Astrocyte (in vitro differentiated cells and primary cell): Measurements from ENCODE around the gene FBXO10. TPM values are rescaled to one million over a fixed set of nuclear protein-coding genes. Genes with fewer than 3 reads are reported as not detected.

ENCODE experiments used
- DNase-seq: peaks from one replicate; pipeline ENCODE4 v3.0.0-alpha.2; 2010; ENCODE audit warnings: low read depth
- FAIRE-seq: peaks from 2 replicates; lab custom pipeline; 2011; peaks lifted over from hg19 to GRCh38; lab: Jason Lieb, UNC
- H2AFZ ChIP-seq: 2 replicates; pipeline ENCODE4 v1.6.0; 2012; ENCODE audit warnings: low read depth, low read length, inconsistent platforms
- H3K27ac ChIP-seq: 2 replicates; pipeline ENCODE4 v1.5.1; 2011; ENCODE audit warnings: low read depth, low read length, inconsistent platforms
- H3K27me3 ChIP-seq: 2 replicates; pipeline ENCODE4 v1.6.0; 2011; ENCODE audit warnings: low read length, inconsistent platforms; ENCODE audit not compliant: insufficient read depth
- H3K36me3 ChIP-seq: 2 replicates; pipeline ENCODE4 v1.5.1; 2011; ENCODE audit warnings: low read length, inconsistent platforms; ENCODE audit not compliant: insufficient read depth
- H3K4me1 ChIP-seq: 2 replicates; pipeline ENCODE4 v1.5.1; 2011; ENCODE audit warnings: low read length, inconsistent platforms; ENCODE audit not compliant: insufficient read depth
- H3K4me2 ChIP-seq: 2 replicates; pipeline ENCODE4 v1.6.0; 2012; ENCODE audit warnings: low read length, inconsistent platforms
- H3K4me3 ChIP-seq: 2 replicates; pipeline ENCODE4 v1.5.1; 2011; ENCODE audit warnings: low read depth, mild to moderate bottlenecking, low read length, inconsistent platforms; ENCODE audit not compliant: insufficient read depth
- H3K79me2 ChIP-seq: 2 replicates; pipeline ENCODE4 v1.6.0; 2012; ENCODE audit warnings: mild to moderate bottlenecking, low read length, inconsistent platforms; ENCODE audit not compliant: insufficient read depth
- H3K9ac ChIP-seq: 2 replicates; pipeline ENCODE4 v1.6.0; 2012; ENCODE audit warnings: mild to moderate bottlenecking, low read length, inconsistent platforms
- H3K9me3 ChIP-seq: 2 replicates; pipeline ENCODE4 v1.5.1; 2012; ENCODE audit warnings: low read depth, mild to moderate bottlenecking, low read length, inconsistent platforms; ENCODE audit not compliant: insufficient read depth
- H4K20me1 ChIP-seq: 2 replicates; pipeline ENCODE4 v1.6.0; 2012; ENCODE audit warnings: low read length, inconsistent platforms; ENCODE audit not compliant: insufficient read depth
- H3K27ac Mint-ChIP-seq: one replicate; pipeline ENCODE4 v1.8.0; 2021; ENCODE audit warnings: mild to moderate bottlenecking, mixed read lengths; ENCODE audit not compliant: unreplicated experiment
- H3K27me3 Mint-ChIP-seq: one replicate; pipeline ENCODE4 v1.8.0; 2021; ENCODE audit warnings: low read depth, mixed read lengths; ENCODE audit not compliant: unreplicated experiment
- H3K36me3 Mint-ChIP-seq: one replicate; pipeline ENCODE4 v1.8.0; 2021; ENCODE audit warnings: low read depth, mixed read lengths; ENCODE audit not compliant: unreplicated experiment
- H3K4me1 Mint-ChIP-seq: one replicate; pipeline ENCODE4 v1.8.0; 2021; ENCODE audit warnings: low read depth, mixed read lengths; ENCODE audit not compliant: unreplicated experiment
- H3K4me3 Mint-ChIP-seq: one replicate; pipeline ENCODE4 v1.8.0; 2021; ENCODE audit warnings: mild to moderate bottlenecking, moderate library complexity, mixed read lengths; ENCODE audit not compliant: unreplicated experiment
- H3K9me3 Mint-ChIP-seq: one replicate; pipeline ENCODE4 v1.8.0; 2021; ENCODE audit warnings: mild to moderate bottlenecking, mixed read lengths; ENCODE audit not compliant: unreplicated experiment
- CTCF ChIP-seq: IDR thresholded peaks from 2 replicates; pipeline ENCODE4 v1.5.1; 2011; ENCODE audit warnings: low read depth, mild to moderate bottlenecking, inconsistent platforms, low read length, moderate library complexity; ENCODE audit not compliant: insufficient read depth
- EZH2 ChIP-seq: IDR thresholded peaks from 2 replicates; pipeline ENCODE4 v1.6.1; 2012; ENCODE audit warnings: mild to moderate bottlenecking, low read length, inconsistent platforms; ENCODE audit not compliant: insufficient read depth
- total RNA-seq: library from RNA; stranded (reverse); gene quantifications from 2 replicates; pipeline ENCODE4 v1.2.1, GENCODE V29; 2021

Gene FBXO10
- total RNA-seq, 1 donor from 2014 or later = 12.7 TPM

- Histone ChIP-seq H2AFZ (no peak overlapping the region), H3K9ac (no peak overlapping the region), H3K79me2 (peaks cover 60% of the 10 kb centered on the region), H3K27me3 (no peaks in the 10 kb centered on the region), H3K9me3 (no peaks in the 10 kb centered on the region), H3K4me1 (no peaks in the 10 kb centered on the region), H3K4me3 (no peak overlapping the region), H3K4me2 (no peak overlapping the region), H4K20me1 (peaks cover 27% of the 10 kb centered on the region), H3K27ac (no peak overlapping the region), H3K36me3 (peaks cover 50% of the 10 kb centered on the region)
- no peaks in the 10 kb centered on the region for H3K27me3 Mint-ChIP-seq
- DNase-seq (no peak), FAIRE-seq (no peak)
- H3K4me1 Mint-ChIP-seq = no peaks in the 10 kb centered on the region
- no peak for TF ChIP-seq CTCF
- TF ChIP-seq EZH2 = no peak
- H3K4me3 Mint-ChIP-seq = no peak overlapping the region
- no peak overlapping the region for H3K27ac Mint-ChIP-seq
- H3K36me3 Mint-ChIP-seq = peaks cover 5% of the 10 kb centered on the region
- H3K9me3 Mint-ChIP-seq = no peaks in the 10 kb centered on the region
Measured at GRCh38 chr9:37583522-37584121, 7.4 kb upstream of the FBXO10 start.

GRCh38 chr9:37582548-37583157 is 6.5 kb upstream of the FBXO10 start:
- Mint-ChIP-seq H3K4me1 (no peaks in the 10 kb centered on the region), H3K27ac (no peak overlapping the region), H3K27me3 (no peaks in the 10 kb centered on the region), H3K4me3 (no peak overlapping the region), H3K9me3 (no peaks in the 10 kb centered on the region), H3K36me3 (peaks cover 5% of the 10 kb centered on the region)
- H2AFZ ChIP-seq = no peak overlapping the region
- DNase-seq (peak; percentile 50), FAIRE-seq (peak; percentile 23)
- H3K4me3 ChIP-seq = no peak overlapping the region
- no peaks in the 10 kb centered on the region for H3K27me3 ChIP-seq
- H3K4me2 ChIP-seq = no peak overlapping the region
- H3K9me3 ChIP-seq = no peaks in the 10 kb centered on the region
- H3K36me3 ChIP-seq = peaks cover 43% of the 10 kb centered on the region
- no peak overlapping the region for H3K27ac ChIP-seq
- H3K79me2 ChIP-seq = peaks cover 51% of the 10 kb centered on the region
- TF ChIP-seq CTCF (peak; percentile 80), EZH2 (no peak)
- H3K9ac ChIP-seq = no peak overlapping the region
- H3K4me1 ChIP-seq = no peaks in the 10 kb centered on the region
- H4K20me1 ChIP-seq = peaks cover 23% of the 10 kb centered on the region

DNA sequence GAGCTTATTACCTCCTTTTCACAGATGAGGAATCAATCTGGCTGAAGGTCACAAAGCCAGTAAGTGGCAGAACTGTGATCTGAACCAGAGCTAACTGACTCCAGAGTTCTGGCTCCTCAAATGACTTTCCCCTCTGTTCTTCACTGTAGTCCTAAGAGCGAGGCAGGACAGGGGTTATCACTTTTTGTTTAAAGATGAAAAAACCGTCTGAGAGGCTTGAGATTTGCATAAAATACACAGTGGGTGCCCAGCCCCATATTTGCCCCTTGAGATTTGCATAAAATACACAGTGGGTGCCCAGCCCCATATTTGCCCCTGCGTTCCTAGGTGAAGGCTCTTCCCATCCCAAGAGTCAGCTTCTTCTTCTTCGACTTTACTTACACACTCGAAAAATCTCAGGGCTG is 667 bp downstream of the FBXO10 start:
- Histone ChIP-seq H3K79me2 (peaks cover 32% of the 10 kb centered on the region), H3K27me3 (no peaks in the 10 kb centered on the region), H3K4me3 (peak overlapping the region; percentile 79), H4K20me1 (peaks cover 26% of the 10 kb centered on the region), H3K4me1 (peaks cover 18% of the 10 kb centered on the region), H3K9me3 (no peaks in the 10 kb centered on the region), H3K9ac (peak overlapping the region; percentile 88), H2AFZ (peak overlapping the region; percentile 94), H3K27ac (peak overlapping the region; percentile 52), H3K36me3 (no peaks in the 10 kb centered on the region), H3K4me2 (peak overlapping the region; percentile 97)
- peak overlapping the region; percentile 84 for H3K4me3 Mint-ChIP-seq
- FAIRE-seq (no peak), DNase-seq (no peak)
- H3K27me3 Mint-ChIP-seq = no peaks in the 10 kb centered on the region
- peaks cover under 1% of the 10 kb centered on the region for H3K36me3 Mint-ChIP-seq
- no peak overlapping the region for H3K27ac Mint-ChIP-seq
- no peaks in the 10 kb centered on the region for H3K9me3 Mint-ChIP-seq
- no peak for TF ChIP-seq EZH2
- peaks cover 22% of the 10 kb centered on the region for H3K4me1 Mint-ChIP-seq
